ENCODE data around the gene COLEC12.

DNA sequence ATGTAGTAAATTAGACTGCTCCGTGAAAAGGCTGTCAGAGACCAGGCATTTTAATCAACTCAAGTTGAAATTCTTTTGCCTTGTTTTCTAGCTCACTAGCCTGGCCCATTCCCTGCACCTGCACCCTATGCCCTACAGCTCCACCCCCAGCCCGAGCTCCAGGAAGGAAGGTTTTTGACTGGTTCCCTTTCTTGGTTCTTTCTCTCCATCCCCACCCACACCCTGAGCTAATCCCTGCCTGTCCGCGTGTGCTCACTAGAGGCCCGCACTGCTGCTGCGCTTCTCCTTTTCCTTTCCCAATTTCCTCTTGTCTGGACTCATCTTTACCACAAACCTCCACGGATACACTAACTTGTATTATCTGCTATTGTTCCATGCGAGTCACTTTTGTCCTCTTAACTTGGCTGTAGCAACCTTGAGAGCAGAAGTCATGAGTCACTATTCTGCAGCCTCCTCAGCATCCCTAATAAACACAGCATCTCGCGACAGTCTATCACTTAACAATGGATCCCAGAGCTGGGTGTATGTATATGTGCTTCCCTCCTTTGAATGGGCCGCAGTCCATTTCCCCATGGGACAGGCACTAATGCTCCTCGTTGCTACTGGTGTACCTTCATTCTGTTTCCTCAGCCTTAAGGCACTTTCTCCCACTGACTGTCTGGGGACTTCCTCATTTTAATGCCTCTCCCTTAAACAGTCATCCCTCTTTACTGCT lies 36.5 kb downstream of the COLEC12 start:
- TF ChIP-seq, protein P1, sequence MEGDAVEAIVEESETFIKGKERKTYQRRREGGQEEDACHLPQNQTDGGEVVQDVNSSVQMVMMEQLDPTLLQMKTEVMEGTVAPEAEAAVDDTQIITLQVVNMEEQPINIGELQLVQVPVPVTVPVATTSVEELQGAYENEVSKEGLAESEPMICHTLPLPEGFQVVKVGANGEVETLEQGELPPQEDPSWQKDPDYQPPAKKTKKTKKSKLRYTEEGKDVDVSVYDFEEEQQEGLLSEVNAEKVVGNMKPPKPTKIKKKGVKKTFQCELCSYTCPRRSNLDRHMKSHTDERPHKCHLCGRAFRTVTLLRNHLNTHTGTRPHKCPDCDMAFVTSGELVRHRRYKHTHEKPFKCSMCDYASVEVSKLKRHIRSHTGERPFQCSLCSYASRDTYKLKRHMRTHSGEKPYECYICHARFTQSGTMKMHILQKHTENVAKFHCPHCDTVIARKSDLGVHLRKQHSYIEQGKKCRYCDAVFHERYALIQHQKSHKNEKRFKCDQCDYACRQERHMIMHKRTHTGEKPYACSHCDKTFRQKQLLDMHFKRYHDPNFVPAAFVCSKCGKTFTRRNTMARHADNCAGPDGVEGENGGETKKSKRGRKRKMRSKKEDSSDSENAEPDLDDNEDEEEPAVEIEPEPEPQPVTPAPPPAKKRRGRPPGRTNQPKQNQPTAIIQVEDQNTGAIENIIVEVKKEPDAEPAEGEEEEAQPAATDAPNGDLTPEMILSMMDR (optimal IDR thresholded peaks at IDR 0.05 in 1 of 3, IDR thresholded peaks at IDR 0.05 in 1 of 3, conservative IDR thresholded peaks at IDR 0.05 in 1 of 3; ENCODE audit: extremely low read depth in 1 of 3, insufficient read depth in 2 of 3, low read length in 3 of 3), result no peak
- TF ChIP-seq EZH2 (IDR thresholded peaks at IDR 0.05; ENCODE audit: low read length), result no peak

All from keratinocyte (primary cell).